DOHH2 (cell line): ENCODE data around the gene GP9.

ENCODE experiments used
- H3F3A ChIP-seq: fragments of 200-600 bp; sonication (generic), shearing (Covaris generic); 2 replicates; pipeline ENCODE4 v1.6.0; 2016; ENCODE audit warnings: antibody characterized with exemption, mild to moderate bottlenecking; ENCODE audit not compliant: control insufficient read depth, insufficient read depth
- H3K27ac ChIP-seq: fragments of 200-600 bp; sonication (generic); 2 replicates; pipeline ENCODE4 v1.5.1; 2014; ENCODE audit warnings: low read depth, mild to moderate bottlenecking, low read length, moderate library complexity
- H3K27me3 ChIP-seq: fragments of 200-600 bp; sonication (generic); 2 replicates; pipeline ENCODE4 v1.6.1; 2014; ENCODE audit warnings: mild to moderate bottlenecking, low read length, mixed read lengths; ENCODE audit not compliant: control insufficient read depth
- H3K36me3 ChIP-seq: fragments of 200-600 bp; sonication (generic); 2 replicates; pipeline ENCODE4 v1.6.1; 2014; ENCODE audit warnings: mild to moderate bottlenecking, low read length, moderate library complexity, mixed read lengths; ENCODE audit not compliant: control insufficient read depth
- H3K4me1 ChIP-seq: fragments of 200-600 bp; sonication (generic); 2 replicates; pipeline ENCODE4 v1.6.1; 2014; ENCODE audit warnings: mild to moderate bottlenecking, low read length, mixed read lengths; ENCODE audit not compliant: control insufficient read depth
- H3K4me2 ChIP-seq: fragments of 200-600 bp; sonication (generic); 2 replicates; pipeline ENCODE4 v1.6.0; 2014; ENCODE audit warnings: mild to moderate bottlenecking, low read length, moderate library complexity
- H3K4me3 ChIP-seq: fragments of 200-600 bp; sonication (generic); 2 replicates; pipeline ENCODE4 v1.5.1; 2014; ENCODE audit warnings: mild to moderate bottlenecking, low read length, mixed read lengths
- H3K79me2 ChIP-seq: fragments of 200-600 bp; sonication (generic); 2 replicates; pipeline ENCODE4 v1.6.1; 2014; ENCODE audit warnings: mild to moderate bottlenecking, low read length, mixed read lengths; ENCODE audit not compliant: control insufficient read depth
- H3K9me2 ChIP-seq: fragments of 200-600 bp; sonication (generic); replicated peaks from 2 replicates; pipeline ENCODE4 v1.6.1; 2014; ENCODE audit warnings: mild to moderate bottlenecking, low read length, mixed read lengths; ENCODE audit not compliant: control insufficient read depth
- H3K9me3 ChIP-seq: fragments of 200-600 bp; sonication (generic); 2 replicates; pipeline ENCODE4 v1.6.1; 2014; ENCODE audit warnings: antibody characterized with exemption, low read length, mixed read lengths; ENCODE audit not compliant: control insufficient read depth, insufficient read depth
- H4K20me1 ChIP-seq: fragments of 200-600 bp; sonication (generic); 2 replicates; pipeline ENCODE4 v1.6.0; 2014; ENCODE audit warnings: low read depth, mild to moderate bottlenecking, antibody characterized with exemption, low read length, moderate library complexity; ENCODE audit not compliant: control insufficient read depth, insufficient read depth
- EZH2phosphoT487 ChIP-seq: fragments of 200-600 bp; sonication (generic); IDR thresholded peaks from 2 replicates; pipeline ENCODE4 v1.6.1; 2017; ENCODE audit warnings: borderline replicate concordance, mild to moderate bottlenecking, antibody characterized with exemption, low read length, moderate library complexity, mixed read lengths
- TF ChIP-seq, protein P1 (sequence below): fragments of 200-600 bp; sonication (generic); IDR thresholded peaks from one replicate; pipeline ENCODE4 v1.5.1; 2014; ENCODE audit warnings: antibody characterized with exemption, mild to moderate bottlenecking, low read depth, low read length; ENCODE audit not compliant: poor library complexity, severe bottlenecking

GP9 gene

GRCh38 chr3:129023909-129024308 is 36.7 kb upstream of the GP9 start:
- H3F3A ChIP-seq, result no peaks in the 10 kb centered on the region
- TF ChIP-seq EZH2phosphoT487, result no peak
- TF ChIP-seq, protein P1, sequence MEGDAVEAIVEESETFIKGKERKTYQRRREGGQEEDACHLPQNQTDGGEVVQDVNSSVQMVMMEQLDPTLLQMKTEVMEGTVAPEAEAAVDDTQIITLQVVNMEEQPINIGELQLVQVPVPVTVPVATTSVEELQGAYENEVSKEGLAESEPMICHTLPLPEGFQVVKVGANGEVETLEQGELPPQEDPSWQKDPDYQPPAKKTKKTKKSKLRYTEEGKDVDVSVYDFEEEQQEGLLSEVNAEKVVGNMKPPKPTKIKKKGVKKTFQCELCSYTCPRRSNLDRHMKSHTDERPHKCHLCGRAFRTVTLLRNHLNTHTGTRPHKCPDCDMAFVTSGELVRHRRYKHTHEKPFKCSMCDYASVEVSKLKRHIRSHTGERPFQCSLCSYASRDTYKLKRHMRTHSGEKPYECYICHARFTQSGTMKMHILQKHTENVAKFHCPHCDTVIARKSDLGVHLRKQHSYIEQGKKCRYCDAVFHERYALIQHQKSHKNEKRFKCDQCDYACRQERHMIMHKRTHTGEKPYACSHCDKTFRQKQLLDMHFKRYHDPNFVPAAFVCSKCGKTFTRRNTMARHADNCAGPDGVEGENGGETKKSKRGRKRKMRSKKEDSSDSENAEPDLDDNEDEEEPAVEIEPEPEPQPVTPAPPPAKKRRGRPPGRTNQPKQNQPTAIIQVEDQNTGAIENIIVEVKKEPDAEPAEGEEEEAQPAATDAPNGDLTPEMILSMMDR, result no peak
- H3K4me2 ChIP-seq, result no peak overlapping the region
- H4K20me1 ChIP-seq, result no peaks in the 10 kb centered on the region
- no peaks in the 10 kb centered on the region for H3K9me3 ChIP-seq
- peaks cover 14% of the 10 kb centered on the region for H3K4me1 ChIP-seq
- H3K4me3 ChIP-seq, result no peak overlapping the region
- H3K79me2 ChIP-seq, result no peaks in the 10 kb centered on the region
- no peak overlapping the region for H3K27ac ChIP-seq
- no peaks in the 10 kb centered on the region for H3K36me3 ChIP-seq
- H3K27me3 ChIP-seq, result no peaks in the 10 kb centered on the region
- no peaks in the 10 kb centered on the region for H3K9me2 ChIP-seq

DNA sequence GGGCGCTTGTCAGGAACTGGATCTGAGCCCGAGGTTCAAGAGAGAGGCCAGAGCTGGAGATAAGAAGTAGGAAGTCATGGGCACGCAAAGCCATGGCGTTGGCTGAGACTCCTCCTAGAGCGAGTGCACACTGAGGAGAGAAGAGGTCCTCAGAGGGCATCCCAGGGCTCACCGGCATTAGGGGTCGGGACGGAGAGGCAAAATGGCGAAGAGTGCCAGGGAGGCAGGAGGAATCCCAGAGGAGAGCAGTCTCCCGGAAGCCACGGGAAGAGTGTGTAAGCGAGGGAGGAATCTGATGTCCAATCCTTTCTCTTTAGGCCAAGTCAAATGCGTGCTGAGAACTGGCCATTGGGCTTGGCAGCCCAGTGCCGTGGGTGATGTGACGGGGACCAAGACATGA is 35.5 kb upstream of the GP9 start:
- Histone ChIP-seq H3K9me2 (no peaks in the 10 kb centered on the region), H3K79me2 (no peaks in the 10 kb centered on the region)
- TF ChIP-seq, protein P1, result no peak
- TF ChIP-seq EZH2phosphoT487, result no peak

GRCh38 chr3:129025691-129026435 is 34.7 kb upstream of the GP9 start:
- Histone ChIP-seq H3K36me3 (no peaks in the 10 kb centered on the region), H3K79me2 (no peaks in the 10 kb centered on the region), H3K9me3 (no peaks in the 10 kb centered on the region), H3K27me3 (no peaks in the 10 kb centered on the region), H3K27ac (no peak overlapping the region), H3K4me3 (peak overlapping the region; percentile 78; the same call in 1 of the 2 replicates), H3F3A (no peaks in the 10 kb centered on the region), H3K4me2 (peak overlapping the region; percentile 67; the same call in 1 of the 2 replicates), H3K4me1 (peaks cover 14% of the 10 kb centered on the region), H3K9me2 (no peaks in the 10 kb centered on the region), H4K20me1 (no peaks in the 10 kb centered on the region)
- TF ChIP-seq, protein P1, result no peak
- TF ChIP-seq EZH2phosphoT487, result no peak

More for the DNA sequence above, 35.5 kb upstream of the GP9 start:
- Histone ChIP-seq H3K36me3 (no peaks in the 10 kb centered on the region), H4K20me1 (no peaks in the 10 kb centered on the region), H3K27ac (no peak overlapping the region), H3K4me2 (no peak overlapping the region), H3K27me3 (no peaks in the 10 kb centered on the region), H3K4me1 (peaks cover 14% of the 10 kb centered on the region), H3F3A (no peaks in the 10 kb centered on the region), H3K9me3 (no peaks in the 10 kb centered on the region), H3K4me3 (no peak overlapping the region)
